HepG2 (cell line): Measurements from ENCODE around the gene TMEM184B. TPM values are rescaled to one million over a fixed set of nuclear protein-coding genes. Genes with fewer than 3 reads are reported as not detected.

ENCODE experiments used
- ATAC-seq: fragments of 200-7000 bp; cut with Tn5 transposase; 3 replicates; pipeline ENCODE4 v1.9.1; 2020; ENCODE audit warnings: mild to moderate bottlenecking, moderate library complexity
- BruUV-seq: library from RNA; stranded (reverse); fragments of 400-500 nt; replicated peaks from 2 replicates; lab custom pipeline; 2021; lab: Mats Ljungman, UMichigan
- CTCF ChIA-PET: fragments of 300-600 bp; formaldehyde crosslinking; extraction: SDS; loops from one replicate; lab custom pipeline; 2021; ENCODE audit warnings: low total read pairs, inconsistent platforms, low intra/inter-chr PET ratio; lab: Yijun Ruan, JAX
- POLR2A ChIA-PET: fragments of 350-600 bp; sonication (Branson Sonifier 250); formaldehyde crosslinking; loops from one replicate; lab custom pipeline; 2020; ENCODE audit warnings: antibody characterized with exemption, inconsistent platforms; lab: Yijun Ruan, JAX
- DNase-seq: peaks from one replicate; pipeline ENCODE4 v3.0.0-alpha.2; 2015; ENCODE audit warnings: low spot score
- FAIRE-seq: peaks from 3 replicates; lab custom pipeline; 2011; peaks lifted over from hg19 to GRCh38; lab: Jason Lieb, UNC
- H2AFZ ChIP-seq: one replicate; pipeline ENCODE4 v1.6.1; 2011; ENCODE audit warnings: low read length, inconsistent platforms
- H3K27ac ChIP-seq: fragments of 300-600 bp; 3 replicates; pipeline ENCODE4 v1.8.0; 2011; ENCODE audit warnings: mixed run types, mild to moderate bottlenecking, mixed read lengths, low read length, inconsistent platforms; ENCODE audit not compliant: insufficient read depth; ENCODE audit errors: extremely low read length
- H3K27me3 ChIP-seq, 2 experiments: fragments of 200-600 bp in 1 of 2; 2 replicates in 1 of 2; 3 replicates in 1 of 2; pipeline versions ENCODE4 v1.6.0 to v1.8.0; 2011; ENCODE audit warnings: low read length in 2 of 2, mild to moderate bottlenecking in 2 of 2, moderate library complexity in 2 of 2, inconsistent platforms in 1 of 2; ENCODE audit not compliant: insufficient read depth in 2 of 2, control insufficient read depth in 1 of 2
- H3K36me3 ChIP-seq, 2 experiments: fragments of 200-600 bp in 1 of 2; replicated peaks in 1 of 2; 2 replicates in 1 of 2; 3 replicates in 1 of 2; pipeline versions ENCODE4 v1.5.1 to v1.8.0; 2011; ENCODE audit warnings: low read length in 2 of 2, inconsistent platforms in 1 of 2; ENCODE audit not compliant: insufficient read depth in 2 of 2, control insufficient read depth in 1 of 2
- H3K4me1 ChIP-seq: 2 replicates; pipeline ENCODE4 v1.5.1; 2012; ENCODE audit warnings: low read length, inconsistent platforms; ENCODE audit not compliant: insufficient read depth
- H3K4me2 ChIP-seq: 2 replicates; pipeline ENCODE4 v1.6.0; 2011; ENCODE audit warnings: low read depth, low read length, inconsistent platforms
- H3K4me3 ChIP-seq, 3 experiments: fragments of 200-600 bp in 1 of 3; sonication (generic), shearing (Covaris generic) in 1 of 3; replicated peaks in 1 of 3; 2 replicates each; pipeline ENCODE4 v1.5.1; 2011 to 2016; ENCODE audit warnings: low read length in 3 of 3, inconsistent platforms in 2 of 3, low read depth in 2 of 3, mild to moderate bottlenecking in 2 of 3, control low read depth in 1 of 3, mixed read lengths in 1 of 3; ENCODE audit not compliant: insufficient read depth in 1 of 3
- H3K79me2 ChIP-seq: one replicate; pipeline ENCODE4 v1.6.1; 2011; ENCODE audit warnings: low read length, inconsistent platforms; ENCODE audit not compliant: insufficient read depth
- H3K9ac ChIP-seq: 2 replicates; pipeline ENCODE4 v1.6.0; 2011; ENCODE audit warnings: mild to moderate bottlenecking, low read depth, low read length, inconsistent platforms; ENCODE audit not compliant: insufficient read depth
- H3K9me3 ChIP-seq: 2 replicates; pipeline ENCODE4 v1.5.1; 2012; ENCODE audit warnings: mild to moderate bottlenecking, low read length
- H4K20me1 ChIP-seq: 2 replicates; pipeline ENCODE4 v1.6.0; 2011; ENCODE audit warnings: inconsistent platforms, mild to moderate bottlenecking, low read length, moderate library complexity; ENCODE audit not compliant: insufficient read depth
- ATF5 ChIP-seq: sonication (generic); formaldehyde crosslinking; IDR thresholded peaks from 2 replicates; pipeline ENCODE4 v1.4.0; 2020; ENCODE audit warnings: mild to moderate bottlenecking, low read depth, missing genetic modification reagents
- CHCHD3 ChIP-seq: sonication (generic); formaldehyde crosslinking; IDR thresholded peaks from 2 replicates; pipeline ENCODE4 v1.8.0; 2022; ENCODE audit warnings: mild to moderate bottlenecking, missing genetic modification reagents, moderate library complexity
- FOXK2 ChIP-seq: fragments of 450-650 bp; IDR thresholded peaks from 2 replicates; pipeline ENCODE4 v1.6.1; 2016
- HMG20A ChIP-seq: IDR thresholded peaks from 2 replicates; pipeline ENCODE4 v1.6.1; 2016; ENCODE audit warnings: borderline replicate concordance
- HOXA5 ChIP-seq: sonication (generic); formaldehyde crosslinking; IDR thresholded peaks from 2 replicates; pipeline ENCODE4 v1.4.0; 2020; ENCODE audit warnings: missing genetic modification reagents
- IRF1 ChIP-seq: sonication (generic); formaldehyde crosslinking; IDR thresholded peaks from 2 replicates; pipeline ENCODE4 v1.4.0; 2020; ENCODE audit warnings: low read depth, mild to moderate bottlenecking, missing genetic modification reagents
- KDM6A ChIP-seq: IDR thresholded peaks from 2 replicates; pipeline ENCODE4 v1.6.1; 2016; ENCODE audit warnings: low read depth
- MIER3 ChIP-seq: IDR thresholded peaks from 2 replicates; pipeline ENCODE4 v1.6.1; 2016; ENCODE audit warnings: missing compliant biosample characterization, borderline replicate concordance
- PRDM15 ChIP-seq: sonication (generic); formaldehyde crosslinking; IDR thresholded peaks from 2 replicates; pipeline ENCODE4 v1.4.0; 2020; ENCODE audit warnings: missing genetic modification reagents
- REL ChIP-seq: sonication (generic); formaldehyde crosslinking; conservative IDR thresholded peaks from 2 replicates; pipeline ENCODE4 v1.8.0; 2022; ENCODE audit warnings: mild to moderate bottlenecking, missing genetic modification reagents, moderate library complexity
- SOX6 ChIP-seq, 2 experiments: fragments of 450-650 bp in 1 of 2; sonication (generic) in 1 of 2; formaldehyde crosslinking in 1 of 2; IDR thresholded peaks; 2 replicates each; pipeline versions ENCODE4 v1.4.0 to v1.6.1; 2017 to 2020; ENCODE audit warnings: antibody characterized with exemption in 1 of 2, mild to moderate bottlenecking in 1 of 2, missing genetic modification reagents in 1 of 2
- TFDP2 ChIP-seq: sonication (generic); formaldehyde crosslinking; IDR thresholded peaks from 2 replicates; pipeline ENCODE4 v1.4.0; 2020; ENCODE audit warnings: missing genetic modification reagents
- ZNF292 ChIP-seq: sonication (generic); formaldehyde crosslinking; IDR thresholded peaks from 2 replicates; pipeline ENCODE4 v1.8.1; 2022; ENCODE audit warnings: mild to moderate bottlenecking, low read depth, missing genetic modification reagents, borderline replicate concordance
- ZNF414 ChIP-seq: sonication (generic); formaldehyde crosslinking; IDR thresholded peaks from 2 replicates; pipeline ENCODE4 v1.5.0; 2020; ENCODE audit warnings: missing genetic modification reagents
- ZNF549 ChIP-seq: sonication (generic); formaldehyde crosslinking; IDR thresholded peaks from 2 replicates; pipeline ENCODE4 v1.5.0; 2020; ENCODE audit warnings: missing genetic modification reagents
- ZNF639 ChIP-seq: conservative IDR thresholded peaks from 2 replicates; pipeline ENCODE4 v1.6.1; 2018; ENCODE audit warnings: missing genetic modification reagents
- ZNF746 ChIP-seq: sonication (generic); formaldehyde crosslinking; IDR thresholded peaks from 2 replicates; pipeline ENCODE4 v1.8.0; 2022; ENCODE audit warnings: mild to moderate bottlenecking, missing genetic modification reagents
- WGBS: methylation state at CpG from one replicate; pipeline ENCODE4 v1.1.6; 2017; ENCODE audit warnings: low lambda C conversion rate; 5-methylcytosine and 5-hydroxymethylcytosine counted together
- in situ Hi-C: cut with HindIII; loops from 2 replicates; pipeline ENCODE4 v1.10.0; 2017; ENCODE audit warnings: low pct_unique_long_range_greater_than_20kb; ENCODE audit not compliant: extremely low pct_ligation_motif_present
- intact Hi-C: fragments of 100-400 bp; cut with micrococcal nuclease; formaldehyde crosslinking; loops from one replicate; pipeline ENCODE4 v1.10.0; 2022; ENCODE audit not compliant: unreplicated experiment
- polyA plus RNA-seq, 8 experiments: library from polyadenylated mRNA; depleted of rRNA in 3 of 8; stranded (reverse) in 7 of 8; unstranded in 1 of 8; fragments of >200 nt; fragmentation: Illumina TruSeq in 4 of 8; extraction: Trizol in 4 of 8; gene quantifications; 2 replicates each; pipeline versions ENCODE4 v1.2.1 to v1.2.3, GENCODE V29; 2011 to 2016; ENCODE audit warnings: low read depth in 4 of 8, missing spikeins in 1 of 8, mixed read lengths in 1 of 8; ENCODE audit not compliant: insufficient read depth in 1 of 8
- total RNA-seq, 5 experiments: library from RNA; depleted of rRNA; stranded (reverse); fragments of >200 nt; fragmentation: Illumina TruSeq; extraction: Trizol; gene quantifications; 2 replicates each; pipeline ENCODE4 v1.2.3, GENCODE V29; 2016; ENCODE audit warnings: low read depth in 1 of 5

TMEM184B gene
- total and polyA plus RNA-seq, 2 of the 13 experiments (the other 11 are each of a cell fraction or from before 2014, with no cell fraction given), result 15.9 to 16.0 TPM

GRCh38 chr22:38236786-38237185, 36.0 kb downstream of the TMEM184B start:
- no peaks in the 10 kb centered on the region for H4K20me1 ChIP-seq
- in situ Hi-C loops, result no loop called here
- POLR2A ChIA-PET, result no interaction called here
- H3K36me3 ChIP-seq, result peaks cover 8 to 30% of the 10 kb centered on the region in 2 experiments; a peak in 4 of 5 replicates
- FAIRE-seq, result no peak
- no peak overlapping the region for H3K9ac ChIP-seq
- intact Hi-C loops, result no loop called here
- BruUV-seq, result no TSS peak
- H3K79me2 ChIP-seq, result no peaks in the 10 kb centered on the region
- H3K4me3 ChIP-seq, result no peak overlapping the region
- H3K4me2 ChIP-seq, result no peak overlapping the region
- no peak for DNase-seq
- no peaks in the 10 kb centered on the region for H3K9me3 ChIP-seq
- CTCF ChIA-PET, result no interaction called here
- no peaks in the 10 kb centered on the region for H3K4me1 ChIP-seq
- H3K27me3 ChIP-seq, result no peaks in the 10 kb centered on the region
- H2AFZ ChIP-seq, result no peak overlapping the region
- 89% methylated on average over 8 of the region's 8 CpGs for WGBS
- no peak overlapping the region for H3K27ac ChIP-seq
- no peak for ATAC-seq
- TF ChIP-seq SOX6 (IDR thresholded peaks at IDR 0.05) (no peak), SOX6 (CRISPR knock-in tag; IDR thresholded peaks at IDR 0.05) (no peak), ZNF549 (CRISPR knock-in tag) (no peak), HOXA5 (CRISPR knock-in tag) (no peak), ZNF414 (CRISPR knock-in tag) (no peak), ATF5 (CRISPR knock-in tag) (no peak), MIER3 (no peak), KDM6A (CRISPR knock-in tag) (no peak), REL (no peak), ZNF746 (CRISPR knock-in tag) (no peak), CHCHD3 (CRISPR knock-in tag) (no peak), FOXK2 (no peak), HMG20A (CRISPR knock-in tag) (no peak), ZNF292 (CRISPR knock-in tag) (no peak), ZNF639 (CRISPR knock-in tag) (no peak), TFDP2 (CRISPR knock-in tag) (no peak), PRDM15 (CRISPR knock-in tag) (no peak), IRF1 (no peak)
